HEK293 (cell line): Measurements from ENCODE around the gene DRD4.

Experiments
- CTCF ChIP-seq: fragments of 450-650 bp; formaldehyde crosslinking; IDR thresholded peaks from 2 replicates; pipeline ENCODE4 v1.5.1; 2016; ENCODE audit warnings: missing biosample characterization, missing genetic modification characterization
- KLF16 ChIP-seq: fragments of 450-650 bp; formaldehyde crosslinking; IDR thresholded peaks from 2 replicates; pipeline ENCODE4 v1.5.1; 2017; ENCODE audit warnings: missing biosample characterization, missing genetic modification characterization
- SP2 ChIP-seq: fragments of 450-650 bp; formaldehyde crosslinking; IDR thresholded peaks from 2 replicates; pipeline ENCODE4 v1.5.1; 2016; ENCODE audit warnings: missing biosample characterization, missing genetic modification characterization
- YY1 ChIP-seq: fragments of 450-650 bp; formaldehyde crosslinking; IDR thresholded peaks from 2 replicates; pipeline ENCODE4 v1.5.1; 2018; ENCODE audit warnings: missing biosample characterization, missing genetic modification characterization
- ZFP37 ChIP-seq: fragments of 450-650 bp; formaldehyde crosslinking; IDR thresholded peaks from 2 replicates; pipeline ENCODE4 v1.5.1; 2016; ENCODE audit warnings: missing biosample characterization, missing genetic modification characterization
- ZNF138 ChIP-seq: fragments of 450-650 bp; formaldehyde crosslinking; IDR thresholded peaks from 2 replicates; pipeline ENCODE4 v1.5.1; 2016; ENCODE audit warnings: missing biosample characterization, missing genetic modification characterization, borderline replicate concordance
- ZNF24 ChIP-seq: fragments of 450-650 bp; formaldehyde crosslinking; IDR thresholded peaks from 2 replicates; pipeline ENCODE4 v1.5.1; 2016; ENCODE audit warnings: missing biosample characterization, missing genetic modification characterization
- ZNF274 ChIP-seq, 2 experiments: fragments of 200-500 bp in 1 of 2; fragments of 450-650 bp in 1 of 2; sonication (Bioruptor generic) in 1 of 2; formaldehyde crosslinking in 1 of 2; IDR thresholded peaks; 2 replicates each; pipeline versions ENCODE4 v1.5.1 to v1.6.1; 2014 to 2016; ENCODE audit warnings: borderline replicate concordance in 1 of 2, inconsistent platforms in 1 of 2, low read length in 1 of 2, missing biosample characterization in 1 of 2, missing genetic modification characterization in 1 of 2
- ZNF658 ChIP-seq: fragments of 450-650 bp; formaldehyde crosslinking; IDR thresholded peaks from 2 replicates; pipeline ENCODE4; 2016; ENCODE audit warnings: missing biosample characterization, missing genetic modification characterization
- ZNF768 ChIP-seq: fragments of 450-650 bp; formaldehyde crosslinking; IDR thresholded peaks from 2 replicates; pipeline ENCODE4 v1.5.1; 2018; ENCODE audit warnings: missing biosample characterization, mild to moderate bottlenecking, missing genetic modification characterization

GRCh38 chr11:610146-610801 lies 26.8 kb upstream of the DRD4 start:
- TF ChIP-seq ZNF658 (tag by site-specific recombination) (no peak), CTCF (tag by site-specific recombination) (no peak), SP2 (tag by site-specific recombination) (no peak), KLF16 (no peak), ZNF24 (no peak), YY1 (no peak), ZNF768 (no peak), ZNF274 (IDR thresholded peaks at IDR 0.05; ENCODE audit: low read length) (no peak), ZNF274 (tag by site-specific recombination; IDR thresholded peaks at IDR 0.05; ENCODE audit: borderline replicate concordance) (no peak), ZNF138 (tag by site-specific recombination) (no peak), ZFP37 (tag by site-specific recombination) (no peak)
